GM18868 (cell line): ENCODE data around the gene SBNO2.

Experiments used
- ATAC-seq: cut with Tn5 transposase; IDR thresholded peaks from one replicate; pipeline ENCODE4 v1.9.1; 2021; ENCODE audit warnings: mild to moderate bottlenecking, moderate library complexity; ENCODE audit not compliant: unreplicated experiment

Gene SBNO2

DNA sequence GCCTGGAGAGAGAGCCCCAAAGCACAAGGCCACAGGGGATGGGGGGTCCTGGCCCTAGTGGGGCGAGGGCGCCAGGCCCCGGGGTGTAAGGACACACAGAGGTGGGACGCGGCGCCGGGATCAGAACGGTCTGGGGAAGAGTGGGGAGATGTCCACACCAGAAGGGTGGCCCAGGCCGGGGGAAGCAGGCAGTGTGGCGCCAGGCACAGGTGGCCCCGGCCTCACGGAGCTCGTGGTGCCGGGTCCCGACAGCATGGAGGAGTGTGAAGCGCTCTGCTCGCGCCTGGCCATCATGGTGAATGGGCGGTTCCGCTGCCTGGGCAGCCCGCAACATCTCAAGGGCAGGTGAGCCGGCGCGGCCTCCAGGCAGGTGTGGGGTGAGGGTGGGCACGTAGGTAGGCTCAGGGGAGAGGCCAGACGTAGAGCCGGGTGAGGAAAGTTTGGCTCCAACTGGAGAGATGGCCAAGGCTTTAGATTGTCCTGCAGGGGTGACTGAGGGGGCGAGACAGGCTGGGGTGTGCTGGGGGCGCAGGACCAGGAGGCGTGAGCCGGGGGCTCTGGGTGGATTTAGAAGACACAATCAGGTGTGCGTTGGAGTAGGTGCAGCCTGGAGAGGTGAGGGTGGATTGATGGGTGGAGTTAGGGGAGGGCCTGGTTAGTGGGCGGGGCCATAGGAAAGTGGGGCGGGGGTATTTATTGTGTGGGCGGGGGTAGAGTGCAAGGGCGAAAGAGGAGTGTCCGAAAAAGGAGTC is 110.0 kb downstream of the SBNO2 start:
- ATAC-seq = no peak

DNA sequence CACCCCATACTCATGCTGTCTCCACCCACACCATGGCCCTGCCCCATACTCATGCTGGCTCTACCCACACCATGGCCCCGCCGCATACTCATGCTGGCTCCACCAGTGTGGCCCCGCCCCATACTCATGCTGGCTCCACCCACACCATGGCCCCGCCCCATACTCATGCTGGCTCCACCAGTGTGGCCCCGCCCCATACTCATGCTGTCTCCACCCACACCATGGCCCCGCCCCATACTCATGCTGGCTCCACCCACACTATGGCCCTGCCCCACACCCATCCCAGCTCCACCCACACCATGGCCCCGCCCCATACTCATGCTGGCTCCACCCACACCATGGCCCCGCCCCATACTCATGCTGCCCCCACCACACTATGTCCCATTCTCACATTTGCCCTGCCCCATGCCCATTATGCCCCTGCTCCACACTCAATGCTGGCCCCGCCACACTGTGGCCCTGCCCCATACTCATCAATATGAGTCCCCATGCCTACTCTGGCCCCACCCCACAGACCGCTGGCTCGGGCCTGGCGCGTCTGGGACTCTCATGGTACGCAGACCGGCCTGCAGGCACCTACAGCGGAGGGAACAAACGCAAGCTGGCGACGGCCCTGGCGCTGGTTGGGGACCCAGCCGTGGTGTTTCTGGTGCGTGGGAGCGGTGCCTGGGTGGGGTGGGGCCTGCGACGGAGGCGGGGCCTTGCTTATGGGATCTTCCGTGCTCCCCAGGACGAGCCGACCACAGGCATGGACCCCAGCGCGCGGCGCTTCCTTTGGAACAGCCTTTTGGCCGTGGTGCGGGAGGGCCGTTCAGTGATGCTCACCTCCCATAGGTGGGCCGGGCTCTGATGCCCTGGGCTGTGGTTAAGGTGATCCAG is 110.8 kb downstream of the SBNO2 start:
- no peak for ATAC-seq

DNA sequence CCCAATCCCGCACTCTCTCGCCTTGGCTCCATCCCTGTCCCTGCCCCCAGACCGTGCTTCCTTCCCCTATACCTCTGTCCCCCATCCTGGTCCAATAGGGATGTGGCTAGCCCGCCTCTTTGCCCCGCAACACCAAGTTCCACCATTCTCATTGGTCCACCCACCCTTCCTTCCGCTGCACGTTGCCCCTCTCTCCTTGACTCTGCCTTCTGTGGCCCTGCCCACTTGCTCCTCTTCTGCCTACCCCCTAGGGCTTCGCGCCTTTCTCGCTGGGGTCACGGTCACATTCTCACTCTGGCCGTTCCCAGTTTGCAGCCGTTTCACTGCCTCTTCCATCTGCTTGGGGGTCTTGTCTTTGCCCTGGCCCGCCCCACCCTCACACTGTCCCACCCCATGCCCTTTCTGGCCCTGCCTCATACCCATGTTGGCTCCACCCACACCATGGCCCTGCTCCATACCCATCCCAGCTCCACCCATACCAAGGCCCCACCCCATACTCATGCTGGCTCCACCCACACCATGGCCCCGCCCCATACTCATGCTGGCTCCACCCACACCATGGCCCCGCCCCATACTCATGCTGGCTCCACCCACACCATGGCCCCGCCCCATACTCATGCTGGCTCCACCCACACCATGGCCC is 111.6 kb downstream of the SBNO2 start:
- ATAC-seq = no peak

DNA sequence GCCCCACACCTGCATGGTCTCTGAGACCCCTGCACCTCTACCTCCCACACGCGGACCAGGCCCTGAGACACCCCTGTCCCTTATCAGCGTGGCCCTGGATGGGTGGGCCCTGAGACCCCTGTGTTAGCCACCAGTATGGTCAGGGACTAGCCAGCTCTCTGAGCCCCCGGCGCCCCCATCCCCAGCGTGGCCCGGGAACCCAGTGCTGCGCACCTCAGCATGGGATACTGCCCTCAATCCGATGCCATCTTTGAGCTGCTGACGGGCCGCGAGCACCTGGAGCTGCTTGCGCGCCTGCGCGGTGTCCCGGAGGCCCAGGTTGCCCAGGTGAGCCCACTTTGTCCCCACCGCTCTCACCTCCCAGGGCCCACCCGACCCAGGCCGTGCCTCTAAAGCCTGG is 112.1 kb downstream of the SBNO2 start:
- ATAC-seq = no peak

DNA sequence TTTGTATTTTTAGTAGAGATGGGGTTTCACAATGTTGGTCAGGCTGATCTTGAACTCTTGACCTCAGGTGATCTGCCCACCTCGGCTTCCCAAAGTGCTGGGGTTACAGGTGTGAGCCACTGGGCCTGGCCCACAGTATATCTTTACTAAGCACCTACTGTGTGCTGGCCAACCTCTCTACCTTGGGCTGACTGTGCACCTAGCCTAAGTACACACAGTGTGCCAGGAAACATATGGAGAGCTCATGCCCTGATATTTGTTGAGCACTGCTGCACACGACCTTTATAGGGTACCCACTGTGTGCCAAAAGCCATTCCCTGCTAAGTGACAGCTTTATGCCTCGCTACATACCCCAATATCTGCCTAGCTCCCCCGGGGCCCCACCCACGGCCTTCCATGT is 113.4 kb downstream of the SBNO2 start:
- no peak for ATAC-seq

DNA sequence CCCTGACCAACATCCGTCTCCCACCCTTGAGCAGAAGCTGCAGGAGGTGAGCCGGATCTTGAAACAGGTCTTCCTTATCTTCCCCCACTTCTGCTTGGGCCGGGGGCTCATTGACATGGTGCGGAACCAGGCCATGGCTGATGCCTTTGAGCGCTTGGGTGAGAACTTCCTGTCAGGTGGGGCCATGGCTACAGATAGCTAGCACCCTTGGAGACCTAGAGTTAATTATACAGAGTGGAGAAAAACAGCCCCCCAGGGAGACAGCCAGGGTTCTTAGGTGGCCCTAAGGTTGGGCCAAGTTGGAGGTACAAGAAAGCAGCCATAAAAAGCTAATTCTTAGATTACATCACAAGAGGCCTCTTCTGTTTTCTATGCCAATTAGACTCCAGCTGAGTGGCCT is 116.0 kb downstream of the SBNO2 start:
- ATAC-seq = no peak
